HEK293 (cell line): ENCODE data around the gene MYL6B.
A peak's percentile ranks its signal among the peaks of the same experiment; 100 is the strongest.

Experiments
- GFI1B ChIP-seq: fragments of 450-650 bp; formaldehyde crosslinking; IDR thresholded peaks from 2 replicates; pipeline ENCODE4 v1.5.1; 2016; ENCODE audit warnings: missing biosample characterization, missing genetic modification characterization
- MYNN ChIP-seq: fragments of 450-650 bp; formaldehyde crosslinking; IDR thresholded peaks from 2 replicates; pipeline ENCODE4 v1.5.1; 2016; ENCODE audit warnings: missing biosample characterization, missing genetic modification characterization, borderline replicate concordance
- TCF7L2 ChIP-seq: IDR thresholded peaks from 2 replicates; pipeline ENCODE4 v1.6.1; 2011; ENCODE audit warnings: low read depth, mild to moderate bottlenecking, inconsistent platforms, low read length, moderate library complexity, borderline replicate concordance
- ZNF404 ChIP-seq: fragments of 450-650 bp; formaldehyde crosslinking; IDR thresholded peaks from 2 replicates; pipeline ENCODE4 v1.5.1; 2017; ENCODE audit warnings: missing biosample characterization, missing genetic modification characterization
- ZNF624 ChIP-seq: fragments of 450-650 bp; formaldehyde crosslinking; IDR thresholded peaks from 2 replicates; pipeline ENCODE4 v1.5.1; 2017; ENCODE audit warnings: missing biosample characterization, missing genetic modification characterization
- ZNF660 ChIP-seq: fragments of 450-650 bp; IDR thresholded peaks from 2 replicates; pipeline ENCODE4 v1.5.1; 2018; ENCODE audit warnings: missing biosample characterization, mild to moderate bottlenecking, missing genetic modification characterization
- ZNF76 ChIP-seq: fragments of 450-650 bp; formaldehyde crosslinking; IDR thresholded peaks from 2 replicates; pipeline ENCODE4; 2016; ENCODE audit warnings: low read depth, missing biosample characterization, missing genetic modification characterization, borderline replicate concordance
- ZNF776 ChIP-seq: fragments of 450-650 bp; formaldehyde crosslinking; IDR thresholded peaks from 2 replicates; pipeline ENCODE4 v1.5.0; 2017; ENCODE audit warnings: missing biosample characterization, missing genetic modification characterization, borderline replicate concordance
- TF ChIP-seq, protein P1 (sequence below): fragments of 450-650 bp; formaldehyde crosslinking; IDR thresholded peaks from 2 replicates; pipeline ENCODE4 v1.5.1; 2016; ENCODE audit warnings: missing biosample characterization, missing genetic modification characterization
- TF ChIP-seq, protein P2 (sequence below): fragments of 450-650 bp; formaldehyde crosslinking; optimal IDR thresholded peaks from 2 replicates; pipeline ENCODE3; 2016; ENCODE audit warnings: missing biosample characterization, mild to moderate bottlenecking, missing genetic modification characterization

DNA sequence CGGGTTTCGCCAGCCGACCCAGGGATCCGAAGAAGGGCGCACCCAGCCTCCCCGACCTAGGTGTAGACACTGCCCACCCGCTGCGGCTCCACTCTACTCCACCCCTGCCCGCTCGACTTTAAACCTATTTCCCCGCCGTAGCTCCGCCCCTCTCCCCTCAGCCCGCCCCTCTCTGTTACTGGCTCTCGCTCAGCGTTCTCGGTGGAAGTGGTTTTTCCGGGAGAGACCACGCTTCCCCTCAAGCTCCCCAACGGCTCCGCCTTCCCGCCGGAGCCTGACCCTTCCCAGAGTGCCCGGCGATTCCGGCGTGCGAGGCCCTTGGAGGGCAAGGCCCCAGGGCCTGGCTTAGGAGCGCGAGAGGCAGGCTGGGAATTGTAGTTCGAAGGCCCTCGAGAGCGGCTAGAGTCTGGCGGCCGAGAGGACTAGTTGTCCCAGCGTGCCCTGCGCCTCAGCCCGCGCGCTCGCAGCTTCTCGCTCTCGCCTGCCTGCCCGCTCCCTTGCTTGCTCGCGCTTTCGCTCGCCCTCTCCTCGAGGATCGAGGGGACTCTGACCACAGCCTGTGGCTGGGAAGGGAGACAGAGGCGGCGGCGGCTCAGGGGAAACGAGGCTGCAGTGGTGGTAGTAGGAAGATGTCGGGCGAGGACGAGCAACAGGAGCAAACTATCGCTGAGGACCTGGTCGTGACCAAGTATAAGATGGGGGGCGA is 48.1 kb upstream of the MYL6B start, which contains the start of gene PA2G4:
- TF ChIP-seq ZNF404 (tag by site-specific recombination) (no peak), ZNF660 (0 out of 2 replicates have a peak, but pooled peaks have one; percentile 32), ZNF776 (tag by site-specific recombination) (no peak), GFI1B (tag by site-specific recombination) (no peak), MYNN (tag by site-specific recombination) (no peak), ZNF76 (tag by site-specific recombination) (peak; percentile 99), ZNF624 (tag by site-specific recombination) (no peak), TCF7L2 (no peak)
- TF ChIP-seq, protein P1, sequence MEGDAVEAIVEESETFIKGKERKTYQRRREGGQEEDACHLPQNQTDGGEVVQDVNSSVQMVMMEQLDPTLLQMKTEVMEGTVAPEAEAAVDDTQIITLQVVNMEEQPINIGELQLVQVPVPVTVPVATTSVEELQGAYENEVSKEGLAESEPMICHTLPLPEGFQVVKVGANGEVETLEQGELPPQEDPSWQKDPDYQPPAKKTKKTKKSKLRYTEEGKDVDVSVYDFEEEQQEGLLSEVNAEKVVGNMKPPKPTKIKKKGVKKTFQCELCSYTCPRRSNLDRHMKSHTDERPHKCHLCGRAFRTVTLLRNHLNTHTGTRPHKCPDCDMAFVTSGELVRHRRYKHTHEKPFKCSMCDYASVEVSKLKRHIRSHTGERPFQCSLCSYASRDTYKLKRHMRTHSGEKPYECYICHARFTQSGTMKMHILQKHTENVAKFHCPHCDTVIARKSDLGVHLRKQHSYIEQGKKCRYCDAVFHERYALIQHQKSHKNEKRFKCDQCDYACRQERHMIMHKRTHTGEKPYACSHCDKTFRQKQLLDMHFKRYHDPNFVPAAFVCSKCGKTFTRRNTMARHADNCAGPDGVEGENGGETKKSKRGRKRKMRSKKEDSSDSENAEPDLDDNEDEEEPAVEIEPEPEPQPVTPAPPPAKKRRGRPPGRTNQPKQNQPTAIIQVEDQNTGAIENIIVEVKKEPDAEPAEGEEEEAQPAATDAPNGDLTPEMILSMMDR (tag by site-specific recombination), result no peak; the same call in 1 of the 2 replicates
- TF ChIP-seq, protein P2, sequence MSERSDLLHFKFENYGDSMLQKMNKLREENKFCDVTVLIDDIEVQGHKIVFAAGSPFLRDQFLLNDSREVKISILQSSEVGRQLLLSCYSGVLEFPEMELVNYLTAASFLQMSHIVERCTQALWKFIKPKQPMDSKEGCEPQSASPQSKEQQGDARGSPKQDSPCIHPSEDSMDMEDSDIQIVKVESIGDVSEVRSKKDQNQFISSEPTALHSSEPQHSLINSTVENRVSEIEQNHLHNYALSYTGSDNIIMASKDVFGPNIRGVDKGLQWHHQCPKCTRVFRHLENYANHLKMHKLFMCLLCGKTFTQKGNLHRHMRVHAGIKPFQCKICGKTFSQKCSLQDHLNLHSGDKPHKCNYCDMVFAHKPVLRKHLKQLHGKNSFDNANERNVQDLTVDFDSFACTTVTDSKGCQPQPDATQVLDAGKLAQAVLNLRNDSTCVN (tag by site-specific recombination), result peak; percentile 100
